ENCODE data around the gene GNB2.

Gene GNB2

GRCh38 chr7:100726996-100727761 is 53.6 kb downstream of the GNB2 start:
- no peak for DNase-seq (ENCODE audit: low read depth, low spot score)

- DNase-seq (ENCODE audit: low read depth, low spot score) = no peak
These were observed 54.7 kb downstream of the GNB2 start for GRCh38 chr7:100728196-100728595.
